Measurements from ENCODE around the gene BUD23. TPM values are rescaled to one million over a fixed set of nuclear protein-coding genes. Genes with fewer than 3 reads are reported as not detected.

BUD23 gene
- total and polyA plus RNA-seq, 2 experiments from 2014 or later: 63.9 to 170 TPM

GRCh38 chr7:73734619-73735527, 51.5 kb downstream of the BUD23 start:
- peak; percentile 79 to 86 for DNase-seq (ENCODE audit: low read depth in 1 of 2, low spot score in 1 of 2)
- H3K36me3 ChIP-seq: no peaks in the 10 kb centered on the region
- no peaks in the 10 kb centered on the region for H3K27me3 ChIP-seq
- no peak overlapping the region for H3K4me3 ChIP-seq
- H3K27ac ChIP-seq: peak overlapping the region; percentile 50
- H3K4me1 ChIP-seq (ENCODE audit: low read depth): no peaks in the 10 kb centered on the region
- H3K9me3 ChIP-seq (ENCODE audit: low read depth): no peaks in the 10 kb centered on the region
- peak; percentile 84 for TF ChIP-seq CTCF (IDR thresholded peaks at IDR 0.05; ENCODE audit: low read depth, low read length)

DNA sequence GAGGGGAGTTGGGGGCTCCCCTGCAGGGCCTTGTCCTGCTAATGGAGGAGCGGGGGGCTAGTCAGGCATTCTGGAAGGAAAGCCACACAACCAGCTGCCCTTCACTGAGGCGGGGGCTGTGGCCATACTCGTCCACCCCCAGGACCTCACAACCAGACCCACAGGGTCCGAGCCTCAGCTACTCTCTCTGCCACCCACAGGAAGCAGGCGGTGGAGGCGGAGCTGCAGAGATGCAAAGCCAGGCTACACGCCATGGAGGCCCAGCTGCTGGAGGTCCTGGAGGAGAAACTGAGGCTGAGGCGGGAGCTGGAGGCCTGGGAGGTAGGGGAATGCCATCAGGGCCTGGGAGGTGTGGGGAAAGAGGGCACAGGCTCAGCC, 52.1 kb downstream of the BUD23 start:
- Histone ChIP-seq H3K27ac (no peak overlapping the region), H3K27me3 (no peaks in the 10 kb centered on the region), H3K9me3 (ENCODE audit: low read depth) (no peaks in the 10 kb centered on the region), H3K36me3 (no peaks in the 10 kb centered on the region), H3K4me1 (ENCODE audit: low read depth) (no peaks in the 10 kb centered on the region), H3K4me3 (no peak overlapping the region)
- no peak for DNase-seq (ENCODE audit: low read depth in 1 of 2, low spot score in 1 of 2)
- TF ChIP-seq CTCF (IDR thresholded peaks at IDR 0.05; ENCODE audit: low read depth, low read length): no peak

DNA sequence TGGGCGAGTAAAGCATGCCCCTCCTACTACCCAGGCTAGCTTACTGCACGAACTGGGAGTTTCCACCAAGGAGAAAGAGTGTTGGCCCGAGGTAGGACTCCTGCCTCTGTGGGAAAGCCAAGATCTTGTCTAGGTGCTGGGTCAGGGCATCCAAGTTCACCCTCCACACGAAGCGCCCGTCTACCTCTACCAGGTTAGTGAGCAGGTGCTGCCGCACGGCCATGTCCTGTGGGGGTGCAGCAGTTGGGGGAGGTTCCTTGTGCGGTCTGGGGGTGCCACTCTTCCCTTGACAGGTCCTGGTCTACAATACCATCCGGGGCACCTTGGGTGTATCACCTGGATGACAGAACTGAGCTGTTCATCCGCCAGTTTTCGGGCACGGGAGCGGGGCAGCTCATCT, 53.5 kb downstream of the BUD23 start:
- Histone ChIP-seq H3K27me3 (no peaks in the 10 kb centered on the region), H3K9me3 (ENCODE audit: low read depth) (no peaks in the 10 kb centered on the region), H3K27ac (no peak overlapping the region), H3K36me3 (no peaks in the 10 kb centered on the region), H3K4me3 (no peak overlapping the region), H3K4me1 (ENCODE audit: low read depth) (no peaks in the 10 kb centered on the region)
- no peak for TF ChIP-seq CTCF (IDR thresholded peaks at IDR 0.05; ENCODE audit: low read depth, low read length)
- DNase-seq (ENCODE audit: low read depth in 1 of 2, low spot score in 1 of 2): no peak

- TF ChIP-seq CTCF (IDR thresholded peaks at IDR 0.05; ENCODE audit: low read depth, low read length): no peak
- H3K36me3 ChIP-seq: no peaks in the 10 kb centered on the region
- no peaks in the 10 kb centered on the region for H3K9me3 ChIP-seq (ENCODE audit: low read depth)
- no peaks in the 10 kb centered on the region for H3K27me3 ChIP-seq
- H3K4me1 ChIP-seq (ENCODE audit: low read depth): no peaks in the 10 kb centered on the region
- H3K27ac ChIP-seq: no peak overlapping the region
- H3K4me3 ChIP-seq: peak overlapping the region; percentile 48
- DNase-seq (ENCODE audit: low read depth in 1 of 2, low spot score in 1 of 2): no peak
Measured at GRCh38 chr7:73737491-73738219, 54.3 kb downstream of the BUD23 start.

DNA sequence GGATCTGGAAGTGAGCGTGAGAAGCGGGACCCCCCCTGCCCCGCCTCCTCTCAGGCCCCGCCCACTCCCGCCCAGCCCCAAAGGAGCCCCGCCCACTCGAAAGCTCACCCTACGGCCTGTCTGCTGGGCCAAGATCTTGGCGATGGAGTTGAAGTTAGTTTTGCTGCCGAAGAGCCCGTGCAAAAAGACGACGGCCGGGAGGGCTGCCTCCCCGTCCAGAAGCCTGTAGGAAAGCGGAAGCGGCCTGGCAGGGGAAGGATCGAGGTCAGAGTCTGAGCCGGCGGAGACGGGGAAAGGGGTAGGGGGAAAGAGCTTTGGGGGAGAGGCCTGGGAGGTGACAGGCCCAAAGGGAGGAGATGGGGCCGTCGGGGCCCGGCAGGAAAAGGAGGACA, 54.8 kb downstream of the BUD23 start:
- no peaks in the 10 kb centered on the region for H3K4me1 ChIP-seq (ENCODE audit: low read depth)
- no peaks in the 10 kb centered on the region for H3K36me3 ChIP-seq
- no peak for TF ChIP-seq CTCF (IDR thresholded peaks at IDR 0.05; ENCODE audit: low read depth, low read length)
- H3K27ac ChIP-seq: peak overlapping the region; percentile 36
- peak overlapping the region; percentile 48 for H3K4me3 ChIP-seq
- H3K9me3 ChIP-seq (ENCODE audit: low read depth): no peaks in the 10 kb centered on the region
- H3K27me3 ChIP-seq: no peaks in the 10 kb centered on the region
- DNase-seq (ENCODE audit: low read depth in 1 of 2, low spot score in 1 of 2): peak; percentile 60 to 66

Data from cardiac muscle cell (in vitro differentiated cells and primary cell).